ENCODE data around the gene NRG3. TPM values are rescaled to one million over a fixed set of nuclear protein-coding genes. Genes with fewer than 3 reads are reported as not detected.

NRG3 gene
- total RNA-seq, 1 donor from 2014 or later: 32.2 TPM

GRCh38 chr10:82267465-82267864, 392.5 kb downstream of the NRG3 start:
- TF ChIP-seq CTCF (IDR thresholded peaks at IDR 0.05; ENCODE audit: unreplicated experiment): no peak

GRCh38 chr10:82267960-82268359, 393.0 kb downstream of the NRG3 start:
- no peak overlapping the region for H3K27ac Mint-ChIP-seq
- H3K27me3 Mint-ChIP-seq: no peaks in the 10 kb centered on the region
- no peaks in the 10 kb centered on the region for H3K36me3 Mint-ChIP-seq (ENCODE audit: insufficient read depth)
- H3K4me1 Mint-ChIP-seq (ENCODE audit: low read depth): peaks cover 2% of the 10 kb centered on the region
- DNase-seq (ENCODE audit: low spot score, unreplicated experiment): no peak
- peaks cover 3% of the 10 kb centered on the region for H3K9me3 Mint-ChIP-seq (ENCODE audit: low read depth)
- TF ChIP-seq CTCF (IDR thresholded peaks at IDR 0.05; ENCODE audit: unreplicated experiment): no peak
- no peak overlapping the region for H3K4me3 Mint-ChIP-seq (ENCODE audit: low read depth)

More at GRCh38 chr10:82267465-82267864, 392.5 kb downstream of the NRG3 start:
- Mint-ChIP-seq H3K27me3 (no peaks in the 10 kb centered on the region), H3K4me1 (ENCODE audit: low read depth) (peaks cover 2% of the 10 kb centered on the region), H3K36me3 (ENCODE audit: insufficient read depth) (no peaks in the 10 kb centered on the region), H3K4me3 (ENCODE audit: low read depth) (no peak overlapping the region), H3K27ac (no peak overlapping the region), H3K9me3 (ENCODE audit: low read depth) (peaks cover 3% of the 10 kb centered on the region)
- no peak for DNase-seq (ENCODE audit: low spot score, unreplicated experiment)

DNA sequence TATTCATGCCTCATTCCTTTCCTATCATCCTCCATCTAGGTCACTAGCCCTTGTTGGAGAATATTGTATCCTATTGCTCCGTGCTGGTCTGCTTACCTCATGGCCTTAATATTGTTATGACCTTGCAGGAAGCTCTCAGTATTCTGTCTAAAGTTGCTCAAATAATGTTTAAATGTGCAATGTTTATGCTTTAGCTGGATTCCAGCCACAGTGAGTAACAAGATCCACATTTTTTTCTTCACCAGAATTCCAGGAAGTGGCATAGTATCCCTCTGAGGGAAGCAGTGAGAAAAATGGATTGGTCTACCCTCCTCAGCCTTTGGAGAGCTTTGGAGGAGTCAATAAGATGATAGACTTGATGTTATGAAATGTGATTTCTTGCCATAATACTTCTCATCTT, 402.6 kb downstream of the NRG3 start:
- Mint-ChIP-seq H3K27me3 (no peaks in the 10 kb centered on the region), H3K9me3 (ENCODE audit: low read depth) (no peaks in the 10 kb centered on the region), H3K4me1 (ENCODE audit: low read depth) (peaks cover 24% of the 10 kb centered on the region), H3K4me3 (ENCODE audit: low read depth) (no peak overlapping the region), H3K36me3 (ENCODE audit: insufficient read depth) (no peaks in the 10 kb centered on the region), H3K27ac (no peak overlapping the region)
- no peak for TF ChIP-seq CTCF (IDR thresholded peaks at IDR 0.05; ENCODE audit: unreplicated experiment)
- no peak for DNase-seq (ENCODE audit: low spot score, unreplicated experiment)

GRCh38 chr10:82278401-82279182, 403.6 kb downstream of the NRG3 start:
- H3K4me1 Mint-ChIP-seq (ENCODE audit: low read depth): peaks cover 24% of the 10 kb centered on the region
- H3K4me3 Mint-ChIP-seq (ENCODE audit: low read depth): peak overlapping the region; percentile 47
- no peak for TF ChIP-seq CTCF (IDR thresholded peaks at IDR 0.05; ENCODE audit: unreplicated experiment)
- no peaks in the 10 kb centered on the region for H3K36me3 Mint-ChIP-seq (ENCODE audit: insufficient read depth)
- no peaks in the 10 kb centered on the region for H3K9me3 Mint-ChIP-seq (ENCODE audit: low read depth)
- no peak for DNase-seq (ENCODE audit: low spot score, unreplicated experiment)
- peak overlapping the region; percentile 42 for H3K27ac Mint-ChIP-seq
- H3K27me3 Mint-ChIP-seq: no peaks in the 10 kb centered on the region

- Mint-ChIP-seq H3K9me3 (ENCODE audit: low read depth) (no peaks in the 10 kb centered on the region), H3K27ac (no peak overlapping the region), H3K4me1 (ENCODE audit: low read depth) (peaks cover 21% of the 10 kb centered on the region), H3K27me3 (no peaks in the 10 kb centered on the region), H3K36me3 (ENCODE audit: insufficient read depth) (no peaks in the 10 kb centered on the region), H3K4me3 (ENCODE audit: low read depth) (no peak overlapping the region)
- DNase-seq (ENCODE audit: low spot score, unreplicated experiment): no peak
- TF ChIP-seq CTCF (IDR thresholded peaks at IDR 0.05; ENCODE audit: unreplicated experiment): no peak
Observed at GRCh38 chr10:82282782-82283456, 407.9 kb downstream of the NRG3 start.
